Body of pancreas (tissue), 4 donors: ENCODE measurements around the gene TMEM184A.

ENCODE experiments used
- POLR2A ChIP-seq, 3 donors: fragments of 450-650 bp; IDR thresholded peaks; one replicate each; pipeline ENCODE4 v1.6.1; 2016; ENCODE audit warnings: antibody characterized with exemption in 3 of 3, mild to moderate bottlenecking in 2 of 3
- TF ChIP-seq, protein P1 (sequence below), 7 experiments: fragments of 450-650 bp in 4 of 7; fragments of 200-600 bp in 3 of 7; sonication (generic) in 3 of 7; IDR thresholded peaks; one replicate each; pipeline ENCODE4 v1.5.1; 2016 to 2019; ENCODE audit warnings: antibody characterized with exemption in 7 of 7

DNA sequence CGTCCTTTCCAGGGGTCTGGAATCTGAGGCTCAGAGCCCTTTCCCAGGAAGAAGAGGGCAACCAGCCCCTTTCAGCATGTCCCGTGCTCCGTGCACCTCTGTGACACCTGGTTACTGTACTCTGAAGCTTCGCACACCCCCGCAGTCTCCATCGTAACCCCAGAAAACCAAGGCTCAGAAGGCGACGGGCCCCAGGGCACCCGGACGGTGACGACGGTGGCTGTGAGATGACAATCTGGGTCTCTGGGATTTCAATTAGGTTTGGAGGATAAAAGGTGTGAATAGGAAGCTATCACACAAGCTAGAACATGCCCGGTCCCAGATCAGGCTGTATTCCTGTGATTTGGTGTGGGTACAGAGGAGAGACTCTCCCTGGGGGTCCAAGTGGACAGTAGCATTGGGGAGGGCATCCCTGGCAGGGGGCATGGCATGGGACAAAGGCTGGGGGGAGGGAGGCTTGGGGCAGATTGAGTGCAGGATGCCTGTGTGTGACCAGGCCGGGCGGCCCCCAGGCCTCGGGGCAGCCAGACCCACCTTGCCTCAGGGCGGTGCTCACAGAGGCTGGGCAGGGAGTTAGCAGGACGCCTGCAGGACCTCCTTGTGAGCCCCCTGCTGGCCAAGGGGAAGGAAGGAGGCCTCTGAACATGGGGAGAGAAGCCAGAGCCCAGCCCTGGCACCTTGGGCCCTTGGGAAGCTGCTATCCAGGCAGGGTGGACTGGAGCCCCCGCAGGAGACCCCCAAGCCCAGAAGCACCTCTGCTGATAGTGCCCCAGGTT is 37.3 kb upstream of the TMEM184A start:
- no peak for TF ChIP-seq POLR2A (IDR thresholded peaks at IDR 0.05)
- TF ChIP-seq, protein P1, sequence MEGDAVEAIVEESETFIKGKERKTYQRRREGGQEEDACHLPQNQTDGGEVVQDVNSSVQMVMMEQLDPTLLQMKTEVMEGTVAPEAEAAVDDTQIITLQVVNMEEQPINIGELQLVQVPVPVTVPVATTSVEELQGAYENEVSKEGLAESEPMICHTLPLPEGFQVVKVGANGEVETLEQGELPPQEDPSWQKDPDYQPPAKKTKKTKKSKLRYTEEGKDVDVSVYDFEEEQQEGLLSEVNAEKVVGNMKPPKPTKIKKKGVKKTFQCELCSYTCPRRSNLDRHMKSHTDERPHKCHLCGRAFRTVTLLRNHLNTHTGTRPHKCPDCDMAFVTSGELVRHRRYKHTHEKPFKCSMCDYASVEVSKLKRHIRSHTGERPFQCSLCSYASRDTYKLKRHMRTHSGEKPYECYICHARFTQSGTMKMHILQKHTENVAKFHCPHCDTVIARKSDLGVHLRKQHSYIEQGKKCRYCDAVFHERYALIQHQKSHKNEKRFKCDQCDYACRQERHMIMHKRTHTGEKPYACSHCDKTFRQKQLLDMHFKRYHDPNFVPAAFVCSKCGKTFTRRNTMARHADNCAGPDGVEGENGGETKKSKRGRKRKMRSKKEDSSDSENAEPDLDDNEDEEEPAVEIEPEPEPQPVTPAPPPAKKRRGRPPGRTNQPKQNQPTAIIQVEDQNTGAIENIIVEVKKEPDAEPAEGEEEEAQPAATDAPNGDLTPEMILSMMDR (IDR thresholded peaks at IDR 0.05): peak in 1 of 7 experiments; percentile 20
